Stimulated activated CD4-positive, alpha-beta T cell treated with anti-CD3 and anti-CD28 coated beads, Interleukin-15, amount 100 ng/mL, for 24 hours (primary cell): Measurements from ENCODE around the gene IL13RA2.

ENCODE experiments used
- DNase-seq: peaks from one replicate; pipeline ENCODE4 v3.0.0-alpha.2; 2020

The IL13RA2 gene

DNA sequence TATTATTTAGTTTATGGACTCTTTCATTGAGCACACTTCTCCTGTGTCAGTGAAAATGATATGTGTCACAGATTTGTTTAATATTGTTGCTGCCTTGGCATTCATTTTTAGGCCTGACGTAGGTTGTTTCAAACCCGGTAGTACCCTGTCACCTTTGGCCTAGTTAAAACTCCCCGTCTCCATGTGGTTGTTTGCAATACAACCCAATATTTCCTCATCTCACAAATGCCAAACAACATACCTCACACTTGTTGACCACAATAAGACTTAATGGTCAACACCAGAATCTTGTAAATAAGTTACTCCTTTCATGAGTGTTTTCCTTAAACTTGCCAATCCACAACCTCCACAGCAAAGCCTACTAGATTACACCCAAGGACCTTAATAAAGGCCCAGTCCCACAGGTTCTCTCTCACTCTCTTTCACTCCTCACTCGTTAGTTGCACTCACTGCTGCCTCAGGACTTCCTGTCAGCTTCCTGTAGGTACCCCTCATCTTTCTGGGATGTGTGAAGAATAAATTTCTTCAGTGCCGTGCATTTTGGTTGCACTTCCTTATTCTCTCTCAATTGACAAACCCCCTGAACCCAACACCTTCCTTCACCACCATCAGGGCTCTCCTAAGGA lies 31.3 kb downstream of the IL13RA2 start:
- DNase-seq = no peak

DNA sequence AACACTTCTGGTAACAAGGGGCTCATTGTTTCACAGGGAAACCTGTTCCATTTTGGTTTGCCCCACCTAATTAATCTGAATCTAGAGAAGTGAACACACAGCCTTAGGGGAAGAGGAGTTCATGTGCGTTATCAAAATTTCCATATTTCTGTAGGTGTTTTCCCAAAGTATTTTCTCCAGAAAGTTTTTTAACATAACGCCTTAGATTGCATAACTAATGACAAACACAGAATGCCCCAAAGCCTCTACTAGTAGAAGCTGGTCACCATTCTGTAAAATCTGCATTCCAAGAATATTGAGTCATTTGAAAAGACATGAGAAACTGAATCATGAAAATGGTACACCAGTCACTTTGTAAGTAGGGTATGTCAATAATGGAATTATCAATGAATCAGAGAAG lies 41.1 kb downstream of the IL13RA2 start:
- DNase-seq = no peak

DNA sequence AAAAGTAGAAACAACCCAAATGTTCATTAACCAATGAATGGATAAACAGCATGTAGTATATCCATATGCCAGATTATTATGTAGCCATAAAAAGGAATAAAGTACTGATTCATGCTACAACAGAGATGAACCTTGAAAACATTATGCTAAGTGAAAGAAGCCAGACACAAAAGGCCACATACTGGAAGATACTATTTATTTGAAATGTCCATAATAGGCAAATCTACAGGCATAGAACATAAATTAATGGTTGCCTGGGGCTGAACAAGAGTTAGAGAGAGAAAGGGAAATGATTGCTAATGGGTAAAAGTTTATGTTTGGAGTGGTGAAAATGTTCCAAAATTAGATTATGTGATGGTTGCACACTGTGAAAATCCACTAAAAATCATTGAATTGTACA lies 44.4 kb downstream of the IL13RA2 start:
- DNase-seq = no peak

DNA sequence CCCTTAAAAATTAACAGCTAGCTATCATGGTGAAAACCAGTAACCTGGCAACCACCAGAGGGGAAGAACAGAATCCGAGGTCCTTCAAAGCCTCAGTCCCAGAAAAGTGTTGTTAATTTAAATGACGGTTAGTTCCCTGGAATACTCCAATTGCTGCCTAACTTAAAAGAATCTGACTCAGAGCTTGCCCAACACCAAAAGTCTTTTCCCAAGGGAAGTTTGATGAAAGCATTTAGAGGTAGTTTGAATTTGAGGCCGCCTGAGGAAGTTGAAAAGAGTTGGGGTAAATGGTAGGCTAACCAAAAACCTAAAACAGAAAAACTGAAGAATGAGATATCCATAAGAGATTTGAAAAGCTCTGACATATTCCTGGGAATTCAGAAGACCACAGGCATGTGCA lies 46.6 kb downstream of the IL13RA2 start:
- DNase-seq = no peak

DNA sequence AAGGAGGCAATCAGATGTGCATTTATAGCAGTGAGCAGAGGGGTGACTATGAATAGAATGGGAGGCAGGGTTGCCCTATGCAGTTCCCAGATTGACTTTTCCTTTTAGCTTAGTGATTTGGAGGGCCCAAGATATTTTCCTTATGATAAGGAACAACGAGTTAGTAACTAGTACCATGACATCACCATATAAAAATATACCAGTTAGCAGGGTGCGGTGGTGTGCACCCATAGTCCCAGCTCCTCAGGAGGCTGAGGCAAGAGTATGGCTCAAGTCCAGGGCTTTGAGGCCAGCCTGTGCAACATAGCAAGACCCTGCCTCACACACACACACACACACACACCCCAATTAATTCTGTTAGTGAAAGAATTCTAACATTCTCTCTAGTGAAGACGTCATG lies 53.0 kb downstream of the IL13RA2 start:
- no peak for DNase-seq

DNA sequence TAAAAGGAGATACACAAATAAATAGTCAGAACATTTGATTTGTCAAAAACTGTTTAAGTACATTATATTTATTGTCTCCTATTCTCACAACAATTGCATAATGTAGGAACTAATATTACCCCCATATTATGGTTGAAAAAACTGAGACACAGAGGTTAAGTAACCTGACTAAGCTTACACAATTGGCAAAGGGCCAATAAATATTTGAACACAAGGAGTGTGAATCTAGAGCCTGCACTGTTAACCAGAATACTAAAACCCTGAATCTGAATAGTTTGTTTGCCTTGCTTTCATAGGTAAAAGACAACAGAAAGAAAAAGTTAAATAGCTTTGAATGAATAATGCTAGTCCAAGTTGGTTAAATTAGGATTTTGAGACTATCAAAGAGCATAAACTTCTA lies 55.2 kb downstream of the IL13RA2 start:
- DNase-seq = no peak

DNA sequence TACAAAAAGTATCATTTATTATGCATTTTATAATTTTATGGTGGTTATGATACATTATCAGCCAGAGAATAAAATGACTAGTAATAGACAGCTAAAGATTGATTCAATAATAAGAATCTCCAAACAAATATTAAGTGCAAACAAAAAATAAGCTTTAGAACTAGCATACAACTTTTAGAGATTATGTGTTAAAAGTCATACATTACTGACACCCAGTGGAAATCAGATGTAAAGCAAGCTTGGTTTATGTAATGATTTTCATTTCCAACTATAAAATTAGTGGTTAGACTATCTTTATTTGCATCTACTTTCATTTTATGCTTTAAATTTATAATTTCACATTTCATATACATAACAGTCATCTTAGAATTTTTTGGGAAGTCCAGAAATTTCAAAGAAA lies 57.7 kb downstream of the IL13RA2 start:
- DNase-seq = no peak
